ENCODE measurements around the gene ATP11B.

Gene ATP11B

GRCh38 chr3:182910936-182911781, 117.9 kb downstream of the ATP11B start:
- DNase-seq (ENCODE audit: low spot score): no peak

- no peak for DNase-seq (ENCODE audit: low spot score)
These were observed 118.4 kb downstream of the ATP11B start for GRCh38 chr3:182911782-182912111.

- DNase-seq (ENCODE audit: low spot score): no peak
These were observed 119.2 kb downstream of the ATP11B start for GRCh38 chr3:182912474-182912873.

GRCh38 chr3:182913889-182914288, 120.6 kb downstream of the ATP11B start:
- DNase-seq (ENCODE audit: low spot score): no peak

GRCh38 chr3:182914341-182914740, 121.0 kb downstream of the ATP11B start:
- DNase-seq (ENCODE audit: low spot score): no peak

- DNase-seq (ENCODE audit: low spot score): no peak
These were observed 123.8 kb downstream of the ATP11B start for GRCh38 chr3:182917134-182917533.

GRCh38 chr3:182919866-182920357, 126.6 kb downstream of the ATP11B start:
- DNase-seq (ENCODE audit: low spot score): no peak

- no peak for DNase-seq (ENCODE audit: low spot score)
These were observed 127.3 kb downstream of the ATP11B start for GRCh38 chr3:182920515-182921084.

GRCh38 chr3:182921665-182922355, 128.5 kb downstream of the ATP11B start:
- no peak for DNase-seq (ENCODE audit: low spot score)

- no peak for DNase-seq (ENCODE audit: low spot score)
These were observed 132.1 kb downstream of the ATP11B start for GRCh38 chr3:182925330-182925943.

- DNase-seq (ENCODE audit: low spot score): no peak
These were observed 132.6 kb downstream of the ATP11B start for GRCh38 chr3:182925944-182926337.

GRCh38 chr3:182935803-182936202, 142.5 kb downstream of the ATP11B start:
- DNase-seq (ENCODE audit: low spot score): no peak

- DNase-seq (ENCODE audit: low spot score): no peak
These were observed 143.1 kb downstream of the ATP11B start for GRCh38 chr3:182936239-182936917.

- DNase-seq (ENCODE audit: low spot score): no peak
These were observed 143.6 kb downstream of the ATP11B start for GRCh38 chr3:182936918-182937285.

- no peak for DNase-seq (ENCODE audit: low spot score)
These were observed 144.2 kb downstream of the ATP11B start for GRCh38 chr3:182937293-182938051.

- DNase-seq (ENCODE audit: low spot score): no peak
These were observed 147.0 kb downstream of the ATP11B start for GRCh38 chr3:182940266-182940808.

GRCh38 chr3:182941719-182942118, 148.4 kb downstream of the ATP11B start:
- no peak for DNase-seq (ENCODE audit: low spot score)

GRCh38 chr3:182947888-182948287, 154.6 kb downstream of the ATP11B start:
- DNase-seq (ENCODE audit: low spot score): no peak

GRCh38 chr3:182948305-182948704, 155.0 kb downstream of the ATP11B start:
- no peak for DNase-seq (ENCODE audit: low spot score)

- no peak for DNase-seq (ENCODE audit: low spot score)
These were observed 156.4 kb downstream of the ATP11B start for GRCh38 chr3:182949688-182950087.
